ENCODE data around the gene TLR6.
"Not testable (repeated sequence)": the region's sequence is repeated elsewhere in the genome, so short reads cannot be mapped to it uniquely, and the experiment has no call there.

The TLR6 gene

GRCh38 chr4:38783109-38783460 is 73.5 kb downstream of the TLR6 start:
- H3K9ac ChIP-seq (ENCODE audit: low read length), result no peak overlapping the region
- no peak overlapping the region for H3K4me3 ChIP-seq (ENCODE audit: low read depth, low read length)
- no peaks in the 10 kb centered on the region for H3K27me3 ChIP-seq (ENCODE audit: control insufficient read depth, insufficient read depth, low read length)
- H3K9me3 ChIP-seq (ENCODE audit: control insufficient read depth, insufficient read depth, low read depth, low read length), result no peaks in the 10 kb centered on the region
- no peak overlapping the region for H3K27ac ChIP-seq (ENCODE audit: low read depth, low read length)
- no peaks in the 10 kb centered on the region for H3K36me3 ChIP-seq (ENCODE audit: control insufficient read depth, insufficient read depth, low read length)
- H3K4me1 ChIP-seq (ENCODE audit: control insufficient read depth, insufficient read depth, low read length), result no peaks in the 10 kb centered on the region

GRCh38 chr4:38782452-38783108 is 74.0 kb downstream of the TLR6 start, which contains the start of gene TLR10:
Gene TLR10, minus strand, starts transcription at chr4:38782990. Its CDS starts 7,400 bp downstream, at chr4:38775590.
- Histone ChIP-seq H3K36me3 (ENCODE audit: control insufficient read depth, insufficient read depth, low read length) (no peaks in the 10 kb centered on the region), H3K27ac (ENCODE audit: low read depth, low read length) (no peak within 1 kb of the TSS), H3K4me1 (ENCODE audit: control insufficient read depth, insufficient read depth, low read length) (no peaks in the 10 kb centered on the region), H3K9me3 (ENCODE audit: control insufficient read depth, insufficient read depth, low read depth, low read length) (no peaks in the 10 kb centered on the region), H3K9ac (ENCODE audit: low read length) (no peak within 1 kb of the TSS), H3K27me3 (ENCODE audit: control insufficient read depth, insufficient read depth, low read length) (no peaks in the 10 kb centered on the region), H3K4me3 (ENCODE audit: low read depth, low read length) (no peak within 1 kb of the TSS)

DNA sequence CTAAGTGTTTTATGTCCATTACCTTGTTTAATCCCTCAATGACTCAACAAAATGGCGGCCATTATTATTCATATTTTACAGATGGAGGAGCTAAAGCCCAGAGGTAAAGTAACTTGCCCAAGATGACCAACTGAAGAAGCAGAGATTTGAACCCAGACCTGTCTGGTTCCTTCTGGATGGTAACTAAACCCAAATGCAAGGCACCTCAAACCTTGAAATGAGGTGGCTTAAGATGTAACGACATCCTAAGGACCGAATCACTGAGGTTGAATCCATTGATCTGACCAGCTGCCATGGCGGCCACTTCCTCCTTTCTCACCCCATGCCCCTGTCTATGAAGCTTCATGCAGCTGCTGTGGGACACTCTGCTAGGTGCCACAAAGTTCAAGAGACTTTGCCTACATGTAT is 74.8 kb downstream of the TLR6 start:
- Histone ChIP-seq H3K27me3 (ENCODE audit: control insufficient read depth, insufficient read depth, low read length) (no peaks in the 10 kb centered on the region), H3K9ac (ENCODE audit: low read length) (no peak overlapping the region), H3K4me3 (ENCODE audit: low read depth, low read length) (no peak overlapping the region), H3K27ac (ENCODE audit: low read depth, low read length) (no peak overlapping the region), H3K9me3 (ENCODE audit: control insufficient read depth, insufficient read depth, low read depth, low read length) (no peaks in the 10 kb centered on the region), H3K36me3 (ENCODE audit: control insufficient read depth, insufficient read depth, low read length) (no peaks in the 10 kb centered on the region), H3K4me1 (ENCODE audit: control insufficient read depth, insufficient read depth, low read length) (no peaks in the 10 kb centered on the region)

- H3K27me3 ChIP-seq (ENCODE audit: control insufficient read depth, insufficient read depth, low read length), result no peaks in the 10 kb centered on the region
- no peak overlapping the region for H3K27ac ChIP-seq (ENCODE audit: low read depth, low read length)
- no peak overlapping the region for H3K9ac ChIP-seq (ENCODE audit: low read length)
- H3K4me1 ChIP-seq (ENCODE audit: control insufficient read depth, insufficient read depth, low read length), result no peaks in the 10 kb centered on the region
- H3K4me3 ChIP-seq (ENCODE audit: low read depth, low read length), result no peak overlapping the region
- H3K9me3 ChIP-seq (ENCODE audit: control insufficient read depth, insufficient read depth, low read depth, low read length), result no peaks in the 10 kb centered on the region
- no peaks in the 10 kb centered on the region for H3K36me3 ChIP-seq (ENCODE audit: control insufficient read depth, insufficient read depth, low read length)
Measured at GRCh38 chr4:38780833-38781484, 75.7 kb downstream of the TLR6 start.

DNA sequence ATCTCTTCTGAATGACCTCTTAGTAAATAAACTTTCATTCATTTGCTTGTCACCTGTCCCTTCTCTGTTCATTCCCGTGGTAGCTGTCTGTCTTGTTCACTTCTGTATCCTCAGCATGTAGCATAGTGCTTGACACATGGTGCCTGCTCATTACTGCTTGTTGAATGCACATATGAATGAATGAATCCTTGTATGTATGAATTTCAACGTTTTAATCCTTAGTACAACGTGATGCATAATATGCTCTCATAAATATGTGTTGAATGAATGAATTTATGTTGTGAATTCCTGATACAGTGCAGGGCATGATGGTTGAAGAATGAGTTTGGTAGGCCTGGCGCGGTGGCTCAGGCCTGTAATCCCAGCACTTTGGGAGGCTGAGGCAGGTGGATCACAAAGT is 76.8 kb downstream of the TLR6 start:
- Histone ChIP-seq H3K27ac (ENCODE audit: low read depth, low read length) (no peak overlapping the region), H3K36me3 (ENCODE audit: control insufficient read depth, insufficient read depth, low read length) (no peaks in the 10 kb centered on the region), H3K27me3 (ENCODE audit: control insufficient read depth, insufficient read depth, low read length) (no peaks in the 10 kb centered on the region), H3K4me1 (ENCODE audit: control insufficient read depth, insufficient read depth, low read length) (no peaks in the 10 kb centered on the region), H3K9ac (ENCODE audit: low read length) (no peak overlapping the region), H3K9me3 (ENCODE audit: control insufficient read depth, insufficient read depth, low read depth, low read length) (no peaks in the 10 kb centered on the region), H3K4me3 (ENCODE audit: low read depth, low read length) (no peak overlapping the region)

DNA sequence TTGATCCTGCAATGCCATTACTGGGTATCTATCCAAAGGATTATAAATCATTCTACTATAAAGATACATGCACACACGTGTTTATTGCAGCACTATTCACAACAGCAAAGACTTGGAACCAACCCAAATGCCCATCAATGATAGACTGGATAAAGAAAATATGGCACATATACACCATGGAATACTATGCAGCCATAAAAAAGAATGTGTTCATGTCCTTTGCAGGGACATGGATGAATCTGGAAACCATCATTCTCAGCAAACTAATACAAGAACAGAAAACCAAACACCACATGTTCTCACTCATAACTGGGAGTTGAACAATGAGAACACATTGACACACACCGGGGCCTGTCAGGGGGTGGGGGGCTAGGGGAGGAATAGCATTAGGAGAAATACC is 78.7 kb downstream of the TLR6 start:
- not testable (repeated sequence) for H3K9me3 ChIP-seq (ENCODE audit: control insufficient read depth, insufficient read depth, low read depth, low read length); H3K27ac ChIP-seq (ENCODE audit: low read depth, low read length); H3K4me3 ChIP-seq (ENCODE audit: low read depth, low read length); H3K9ac ChIP-seq (ENCODE audit: low read length); H3K4me1 ChIP-seq (ENCODE audit: control insufficient read depth, insufficient read depth, low read length); H3K27me3 ChIP-seq (ENCODE audit: control insufficient read depth, insufficient read depth, low read length); H3K36me3 ChIP-seq (ENCODE audit: control insufficient read depth, insufficient read depth, low read length)

- Histone ChIP-seq H3K9me3 (ENCODE audit: control insufficient read depth, insufficient read depth, low read depth, low read length) (no peaks in the 10 kb centered on the region), H3K27ac (ENCODE audit: low read depth, low read length) (no peak overlapping the region), H3K4me3 (ENCODE audit: low read depth, low read length) (no peak overlapping the region), H3K36me3 (ENCODE audit: control insufficient read depth, insufficient read depth, low read length) (no peaks in the 10 kb centered on the region), H3K4me1 (ENCODE audit: control insufficient read depth, insufficient read depth, low read length) (no peaks in the 10 kb centered on the region), H3K27me3 (ENCODE audit: control insufficient read depth, insufficient read depth, low read length) (no peaks in the 10 kb centered on the region), H3K9ac (ENCODE audit: low read length) (no peak overlapping the region)
Measured at GRCh38 chr4:38775326-38775725, 81.3 kb downstream of the TLR6 start.

DNA sequence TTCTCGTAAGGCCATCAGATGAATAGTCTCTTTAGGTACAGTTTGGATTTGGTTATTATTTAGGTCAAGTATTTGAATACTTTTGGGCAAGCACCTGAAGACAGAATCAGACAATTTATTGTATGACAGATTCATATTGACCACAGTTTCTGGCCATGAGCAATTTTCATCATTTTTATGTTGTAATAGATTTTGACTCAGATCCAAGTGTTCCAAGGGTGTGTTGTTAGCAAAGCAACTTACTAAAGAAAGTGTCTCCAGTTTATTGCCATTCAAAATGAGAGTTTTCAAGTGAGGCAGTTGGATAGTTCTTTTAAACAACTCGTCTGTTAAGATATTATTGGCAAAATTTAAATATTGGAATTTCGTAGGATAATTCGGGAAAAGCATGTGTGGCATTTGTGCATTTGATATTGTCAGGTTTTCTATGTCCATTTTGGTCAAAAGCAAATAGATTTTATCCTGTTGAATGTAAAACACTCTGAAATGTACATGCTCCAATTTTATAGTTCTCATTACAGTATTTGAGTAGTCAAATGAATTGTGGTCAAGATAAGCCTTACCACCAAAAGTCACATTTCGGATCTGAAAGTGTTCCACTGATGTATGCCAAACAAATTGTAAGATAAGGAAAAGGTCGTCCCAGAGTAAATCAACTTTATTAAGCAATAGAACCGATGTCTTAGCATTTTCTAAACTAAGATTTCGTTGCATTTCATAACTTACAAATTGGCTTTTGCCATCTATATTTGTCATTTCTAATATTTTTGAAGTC is 82.2 kb downstream of the TLR6 start:
- Histone ChIP-seq H3K4me1 (ENCODE audit: control insufficient read depth, insufficient read depth, low read length) (no peaks in the 10 kb centered on the region), H3K4me3 (ENCODE audit: low read depth, low read length) (no peak overlapping the region), H3K36me3 (ENCODE audit: control insufficient read depth, insufficient read depth, low read length) (no peaks in the 10 kb centered on the region), H3K9ac (ENCODE audit: low read length) (no peak overlapping the region), H3K27me3 (ENCODE audit: control insufficient read depth, insufficient read depth, low read length) (no peaks in the 10 kb centered on the region), H3K27ac (ENCODE audit: low read depth, low read length) (no peak overlapping the region), H3K9me3 (ENCODE audit: control insufficient read depth, insufficient read depth, low read depth, low read length) (no peaks in the 10 kb centered on the region)
